B cell (primary cell): ENCODE measurements around the gene RIOK3. TPM values are rescaled to one million over a fixed set of nuclear protein-coding genes. Genes with fewer than 3 reads are reported as not detected.

ENCODE experiments used
- ATAC-seq: fragments of 200-7000 bp; cut with Tn5 transposase; one replicate; pipeline ENCODE4 v1.10.0; 2021; ENCODE audit warnings: low read depth, mild to moderate bottlenecking, moderate number of reproducible peaks, moderate library complexity
- CTCF ChIA-PET: fragments of 350-600 bp; sonication (Branson Sonifier 250); formaldehyde crosslinking; loops from one replicate; lab custom pipeline; 2021; ENCODE audit warnings: antibody characterized with exemption, inconsistent platforms; lab: Charles Lee
- POLR2A ChIA-PET: fragments of 350-600 bp; sonication (Branson Sonifier 250); formaldehyde crosslinking; loops from one replicate; lab custom pipeline; 2021; ENCODE audit warnings: antibody characterized with exemption; lab: Charles Lee
- DNase-seq: peaks from one replicate; pipeline ENCODE4 v3.0.0; 2013
- H2AFZ ChIP-seq: 2 replicates; pipeline ENCODE4 v1.6.1; 2012; ENCODE audit warnings: mild to moderate bottlenecking, low read depth, low read length; ENCODE audit not compliant: insufficient read depth, poor library complexity, severe bottlenecking
- H3K27ac ChIP-seq, 2 donors: 1 replicate in 1 of 2; 2 replicates in 1 of 2; pipeline ENCODE4 v1.5.1; 2012 to 2013; ENCODE audit warnings: low read length in 2 of 2, mild to moderate bottlenecking in 2 of 2, moderate library complexity in 1 of 2
- H3K27me3 ChIP-seq, 4 experiments: fragments of 200-600 bp in 1 of 4; sonication (generic) in 1 of 4; replicated peaks in 1 of 4; 1 replicate in 2 of 4; 2 replicates in 2 of 4; pipeline versions ENCODE4 v1.6.1 to v1.7.0; 2013 to 2016; ENCODE audit warnings: low read length in 3 of 4, mild to moderate bottlenecking in 2 of 4, mixed read lengths in 1 of 4, moderate library complexity in 1 of 4; ENCODE audit not compliant: insufficient read depth in 4 of 4, control insufficient read depth in 3 of 4; ENCODE audit errors: control extremely low read depth in 1 of 4
- H3K36me3 ChIP-seq, 2 experiments: replicated peaks in 1 of 2; 1 replicate in 1 of 2; 2 replicates in 1 of 2; pipeline versions ENCODE4 v1.6.1 to v1.7.1; 2013; ENCODE audit warnings: low read length in 1 of 2; ENCODE audit not compliant: insufficient read depth in 2 of 2, control insufficient read depth in 1 of 2; ENCODE audit errors: control extremely low read depth in 1 of 2, extremely low read depth in 1 of 2
- H3K4me1 ChIP-seq, 2 donors: fragments of 200-600 bp in 1 of 2; sonication (generic) in 1 of 2; 1 replicate in 1 of 2; 2 replicates in 1 of 2; pipeline versions ENCODE4 v1.5.1 to v1.6.1; 2013 to 2017; ENCODE audit warnings: low read length in 2 of 2; ENCODE audit not compliant: control insufficient read depth in 2 of 2, insufficient read depth in 2 of 2
- H3K4me2 ChIP-seq: replicated peaks from 2 replicates; pipeline ENCODE3; 2012; ENCODE audit warnings: mild to moderate bottlenecking, low read depth, low read length; ENCODE audit not compliant: poor library complexity, severe bottlenecking
- H3K4me3 ChIP-seq, 5 experiments: fragments of 200-600 bp in 1 of 5; sonication (generic) in 1 of 5; 1 replicate in 3 of 5; 2 replicates in 2 of 5; pipeline versions ENCODE4 v1.5.1 to v1.7.0; 2011 to 2016; ENCODE audit warnings: low read length in 4 of 5, mild to moderate bottlenecking in 4 of 5, low read depth in 2 of 5, control low read depth in 1 of 5, moderate library complexity in 1 of 5; ENCODE audit not compliant: insufficient read depth in 1 of 5; ENCODE audit errors: control extremely low read depth in 1 of 5, extremely low read depth in 1 of 5
- H3K79me2 ChIP-seq: fragments of 200-600 bp; sonication (generic); one replicate; pipeline ENCODE4 v1.6.0; 2016; ENCODE audit warnings: low read length; ENCODE audit not compliant: control insufficient read depth, insufficient read depth
- H3K9ac ChIP-seq: fragments of 200-600 bp; sonication (generic); 2 replicates; pipeline ENCODE4 v1.6.1; 2017; ENCODE audit warnings: mild to moderate bottlenecking, low read length, moderate library complexity
- H3K9me3 ChIP-seq, 3 donors: one replicate each; pipeline versions ENCODE4 v1.6.1 to v1.7.1; 2013; ENCODE audit warnings: low read length in 2 of 3; ENCODE audit not compliant: control insufficient read depth in 2 of 3, insufficient read depth in 1 of 3; ENCODE audit errors: control extremely low read depth in 1 of 3
- H4K20me1 ChIP-seq: 2 replicates; pipeline ENCODE4 v1.6.0; 2012; ENCODE audit warnings: mild to moderate bottlenecking, low read length; ENCODE audit not compliant: insufficient read depth, control insufficient read depth, poor library complexity, severe bottlenecking
- H3K27ac Mint-ChIP-seq: one replicate; pipeline ENCODE4 v1.8.0; 2021; ENCODE audit warnings: mixed read lengths
- H3K27me3 Mint-ChIP-seq: one replicate; pipeline ENCODE4 v1.8.0; 2021; ENCODE audit warnings: mixed read lengths
- H3K4me1 Mint-ChIP-seq: one replicate; pipeline ENCODE4 v1.8.0; 2021; ENCODE audit warnings: mixed read lengths
- H3K4me3 Mint-ChIP-seq: one replicate; pipeline ENCODE4 v1.8.0; 2021; ENCODE audit warnings: mixed read lengths
- H3K9me3 Mint-ChIP-seq: one replicate; pipeline ENCODE4 v1.8.0; 2022; ENCODE audit warnings: mixed read lengths; ENCODE audit not compliant: insufficient read depth
- EZH2 ChIP-seq: IDR thresholded peaks from 2 replicates; pipeline ENCODE4 v1.6.1; 2012; ENCODE audit warnings: borderline replicate concordance, low read depth, mild to moderate bottlenecking, moderate library complexity, low read length; ENCODE audit not compliant: insufficient read depth, poor library complexity, severe bottlenecking
- WGBS: methylation state at CpG from one replicate; pipeline ENCODE4 v1.1.5; 2013; ENCODE audit warnings: missing lambda C conversion rate; ENCODE audit not compliant: insufficient coverage; 5-methylcytosine and 5-hydroxymethylcytosine counted together
- intact Hi-C: fragments of 100-400 bp; cut with micrococcal nuclease; formaldehyde crosslinking; loops from one replicate; pipeline ENCODE4 v1.10.0; 2022
- polyA plus RNA-seq: library from polyadenylated mRNA; depleted of rRNA; stranded (reverse); fragments of >200 nt; gene quantifications from 2 replicates; pipeline ENCODE4 v1.2.3, GENCODE V29; 2012
- total RNA-seq, 2 donors: library from RNA; stranded (reverse); fragments of 120-200 nt in 1 of 2; gene quantifications; 1 replicate in 1 of 2; 2 replicates in 1 of 2; pipeline versions ENCODE4 v1.2.3 to v1.2.4, GENCODE V29; 2013 to 2022
- TF ChIP-seq, protein P1 (sequence below): fragments of 200-600 bp; IDR thresholded peaks from one replicate; pipeline ENCODE4 v1.8.0; 2022; ENCODE audit warnings: antibody characterized with exemption, mild to moderate bottlenecking

The RIOK3 gene
- total and polyA plus RNA-seq, 2 donors (not counting 1 experiment from before 2014, with no cell fraction given): 42.5 to 83.4 TPM

DNA sequence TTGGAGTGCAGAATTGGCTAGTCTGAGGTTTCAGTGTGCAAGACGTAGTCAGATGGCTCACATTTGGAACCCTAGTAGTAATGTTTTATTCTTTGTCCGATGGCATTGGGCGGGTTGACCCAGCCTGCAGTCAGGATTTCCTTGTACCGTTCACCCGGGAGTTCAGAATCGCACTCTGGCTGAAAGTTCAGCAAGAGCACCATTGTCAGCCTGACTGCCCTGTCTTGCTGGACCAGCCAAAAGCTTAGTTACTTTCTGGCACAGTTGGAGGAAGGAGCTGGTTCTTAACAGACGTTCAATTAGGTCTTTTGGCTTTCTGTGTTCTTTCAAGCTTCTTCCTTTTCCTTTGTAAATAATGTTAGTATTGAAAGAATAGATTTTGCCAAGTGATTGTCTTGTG lies 68.8 kb downstream of the RIOK3 start:
- no peak for DNase-seq
- Histone ChIP-seq H3K9ac (no peak overlapping the region), H2AFZ (no peak overlapping the region), H3K4me1 (peaks cover 0 to 6% of the 10 kb centered on the region in 2 donors), H3K36me3 (peaks cover 9 to 87% of the 10 kb centered on the region in 2 experiments), H3K4me3 (no peak overlapping the region), H3K27ac (no peak overlapping the region), H4K20me1 (peaks cover 27% of the 10 kb centered on the region), H3K9me3 (no peaks in the 10 kb centered on the region), H3K27me3 (no peaks in the 10 kb centered on the region), H3K79me2 (peaks cover 17% of the 10 kb centered on the region), H3K4me2 (no peak overlapping the region)
- CTCF ChIA-PET: interaction anchor here (0.6 kb wide), 1 partner anchor 277 kb away, joined by 3 read pairs; no protein-coding TSS in a partner anchor
- intact Hi-C loops: no loop called here
- Mint-ChIP-seq H3K27ac (peak overlapping the region; percentile 37), H3K9me3 (no peaks in the 10 kb centered on the region), H3K4me3 (no peak overlapping the region), H3K27me3 (no peaks in the 10 kb centered on the region), H3K4me1 (peaks cover 10% of the 10 kb centered on the region)
- no peak for ATAC-seq
- POLR2A ChIA-PET: no interaction called here
- TF ChIP-seq EZH2: no peak
- TF ChIP-seq, protein P1, sequence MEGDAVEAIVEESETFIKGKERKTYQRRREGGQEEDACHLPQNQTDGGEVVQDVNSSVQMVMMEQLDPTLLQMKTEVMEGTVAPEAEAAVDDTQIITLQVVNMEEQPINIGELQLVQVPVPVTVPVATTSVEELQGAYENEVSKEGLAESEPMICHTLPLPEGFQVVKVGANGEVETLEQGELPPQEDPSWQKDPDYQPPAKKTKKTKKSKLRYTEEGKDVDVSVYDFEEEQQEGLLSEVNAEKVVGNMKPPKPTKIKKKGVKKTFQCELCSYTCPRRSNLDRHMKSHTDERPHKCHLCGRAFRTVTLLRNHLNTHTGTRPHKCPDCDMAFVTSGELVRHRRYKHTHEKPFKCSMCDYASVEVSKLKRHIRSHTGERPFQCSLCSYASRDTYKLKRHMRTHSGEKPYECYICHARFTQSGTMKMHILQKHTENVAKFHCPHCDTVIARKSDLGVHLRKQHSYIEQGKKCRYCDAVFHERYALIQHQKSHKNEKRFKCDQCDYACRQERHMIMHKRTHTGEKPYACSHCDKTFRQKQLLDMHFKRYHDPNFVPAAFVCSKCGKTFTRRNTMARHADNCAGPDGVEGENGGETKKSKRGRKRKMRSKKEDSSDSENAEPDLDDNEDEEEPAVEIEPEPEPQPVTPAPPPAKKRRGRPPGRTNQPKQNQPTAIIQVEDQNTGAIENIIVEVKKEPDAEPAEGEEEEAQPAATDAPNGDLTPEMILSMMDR: no peak
- WGBS: 90% methylated on average over 6 of the region's 7 CpGs

DNA sequence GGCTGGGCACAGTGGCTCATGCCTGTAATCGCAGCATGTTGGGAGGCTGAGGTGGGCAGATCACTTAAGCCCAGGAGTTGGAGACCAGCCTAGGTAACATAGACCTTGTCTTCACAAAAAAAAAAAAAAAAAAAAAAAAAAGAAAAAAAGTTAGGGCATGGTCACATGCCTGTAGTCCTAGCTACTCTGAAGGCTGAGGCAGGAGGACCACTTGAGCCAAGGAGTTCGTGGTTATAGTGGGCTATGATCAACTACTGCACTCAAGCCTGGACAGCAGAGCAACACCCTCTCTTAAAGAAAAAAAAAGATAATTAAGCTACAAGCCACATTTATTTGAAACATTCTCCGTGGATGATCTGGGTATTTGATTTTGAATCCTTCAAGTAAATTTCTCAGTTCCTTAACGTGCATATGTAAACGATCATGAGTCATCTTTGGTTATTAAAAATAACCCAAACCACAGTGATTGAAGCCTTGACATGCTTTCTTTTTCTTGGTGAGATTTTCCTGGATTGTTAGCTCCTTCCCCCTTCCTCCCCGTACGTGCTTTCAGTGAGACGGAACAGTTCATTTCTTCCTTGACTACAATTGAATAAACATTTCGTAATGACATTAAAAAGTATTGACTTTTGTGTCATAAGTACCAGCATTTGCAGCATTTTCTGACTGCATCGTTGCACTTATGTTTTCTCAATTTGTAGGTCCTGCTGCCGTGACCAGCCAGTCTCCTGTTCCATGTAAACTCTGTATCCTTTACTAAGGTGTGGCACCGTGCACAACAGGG lies 70.5 kb downstream of the RIOK3 start:
- Histone ChIP-seq H3K9me3 (no peaks in the 10 kb centered on the region), H4K20me1 (peaks cover 14% of the 10 kb centered on the region), H2AFZ (no peak overlapping the region), H3K36me3 (peaks cover 11 to 90% of the 10 kb centered on the region in 2 experiments), H3K27me3 (no peaks in the 10 kb centered on the region), H3K4me2 (no peak overlapping the region), H3K9ac (no peak overlapping the region), H3K27ac (peak overlapping the region in 1 of 2 donors; percentile 29), H3K4me3 (no peak overlapping the region), H3K4me1 (peaks cover 0 to 6% of the 10 kb centered on the region in 2 donors), H3K79me2 (peaks cover 4% of the 10 kb centered on the region)
- CTCF ChIA-PET: interaction anchor here (0.6 to 1.2 kb wide), 2 partner anchors 9 to 69 kb away, joined by 4 read pairs; no protein-coding TSS in a partner anchor
- Mint-ChIP-seq H3K27ac (peak overlapping the region; percentile 27), H3K4me3 (no peak overlapping the region), H3K9me3 (no peaks in the 10 kb centered on the region), H3K27me3 (no peaks in the 10 kb centered on the region), H3K4me1 (peaks cover 10% of the 10 kb centered on the region)
- peak; percentile 28 for ATAC-seq
- DNase-seq: no peak
- POLR2A ChIA-PET: no interaction called here
- 90% methylated on average over 4 of the region's 12 CpGs for WGBS
- TF ChIP-seq, protein P1: no peak
- no peak for TF ChIP-seq EZH2
- intact Hi-C loops: no loop called here
